ENCODE results near the gene UBE2E1.

UBE2E1 gene

GRCh38 chr3:23926246-23926645, 120.5 kb downstream of the UBE2E1 start:
- no peak overlapping the region for H3K4me3 Mint-ChIP-seq
- ATAC-seq (replicated peaks; ENCODE audit: extremely low read depth, poor library complexity, severe bottlenecking): no peak
- no peak overlapping the region for H3K27ac Mint-ChIP-seq (ENCODE audit: low read depth)
- H3K9me3 Mint-ChIP-seq: no peaks in the 10 kb centered on the region
- H3K36me3 Mint-ChIP-seq (ENCODE audit: insufficient read depth): peaks cover 12% of the 10 kb centered on the region
- no peaks in the 10 kb centered on the region for H3K27me3 Mint-ChIP-seq
- DNase-seq (ENCODE audit: low spot score in 2 of 2): no peak
- H3K4me1 Mint-ChIP-seq: no peaks in the 10 kb centered on the region

- no peaks in the 10 kb centered on the region for H3K27me3 Mint-ChIP-seq
These were observed 121.0 kb downstream of the UBE2E1 start for GRCh38 chr3:23926736-23927135.

GRCh38 chr3:23928524-23928923, 122.8 kb downstream of the UBE2E1 start:
- Mint-ChIP-seq H3K36me3 (ENCODE audit: insufficient read depth) (no peaks in the 10 kb centered on the region), H3K4me3 (no peak overlapping the region), H3K27me3 (no peaks in the 10 kb centered on the region), H3K4me1 (no peaks in the 10 kb centered on the region), H3K27ac (ENCODE audit: low read depth) (no peak overlapping the region), H3K9me3 (no peaks in the 10 kb centered on the region)
- ATAC-seq (replicated peaks; ENCODE audit: extremely low read depth, poor library complexity, severe bottlenecking): no peak
- no peak for DNase-seq (ENCODE audit: low spot score in 2 of 2)

More at GRCh38 chr3:23926736-23927135, 121.0 kb downstream of the UBE2E1 start:
- Mint-ChIP-seq H3K27ac (ENCODE audit: low read depth) (no peak overlapping the region), H3K36me3 (ENCODE audit: insufficient read depth) (peaks cover 7% of the 10 kb centered on the region), H3K4me1 (no peaks in the 10 kb centered on the region), H3K4me3 (no peak overlapping the region), H3K9me3 (no peaks in the 10 kb centered on the region)
- ATAC-seq (replicated peaks; ENCODE audit: extremely low read depth, poor library complexity, severe bottlenecking) (no peak), DNase-seq (ENCODE audit: low spot score in 2 of 2) (no peak)

GRCh38 chr3:23931597-23931996, 125.8 kb downstream of the UBE2E1 start:
- DNase-seq (ENCODE audit: low spot score in 2 of 2): no peak
- Mint-ChIP-seq H3K27ac (ENCODE audit: low read depth) (no peak overlapping the region), H3K36me3 (ENCODE audit: insufficient read depth) (no peaks in the 10 kb centered on the region), H3K4me3 (no peak overlapping the region), H3K9me3 (no peaks in the 10 kb centered on the region), H3K27me3 (peaks cover 2% of the 10 kb centered on the region), H3K4me1 (no peaks in the 10 kb centered on the region)
- ATAC-seq (replicated peaks; ENCODE audit: extremely low read depth, poor library complexity, severe bottlenecking): no peak

GRCh38 chr3:23932571-23932970, 126.8 kb downstream of the UBE2E1 start:
- Mint-ChIP-seq H3K27ac (ENCODE audit: low read depth) (no peak overlapping the region), H3K9me3 (no peaks in the 10 kb centered on the region), H3K4me1 (no peaks in the 10 kb centered on the region), H3K27me3 (peaks cover 11% of the 10 kb centered on the region), H3K36me3 (ENCODE audit: insufficient read depth) (no peaks in the 10 kb centered on the region), H3K4me3 (no peak overlapping the region)
- no peak for DNase-seq (ENCODE audit: low spot score in 2 of 2)
- no peak for ATAC-seq (replicated peaks; ENCODE audit: extremely low read depth, poor library complexity, severe bottlenecking)

- Mint-ChIP-seq H3K4me3 (no peak overlapping the region), H3K27me3 (peaks cover 11% of the 10 kb centered on the region), H3K9me3 (no peaks in the 10 kb centered on the region), H3K36me3 (ENCODE audit: insufficient read depth) (no peaks in the 10 kb centered on the region), H3K27ac (ENCODE audit: low read depth) (no peak overlapping the region), H3K4me1 (no peaks in the 10 kb centered on the region)
- no peak for ATAC-seq (replicated peaks; ENCODE audit: extremely low read depth, poor library complexity, severe bottlenecking)
- no peak for DNase-seq (ENCODE audit: low spot score in 2 of 2)
These were observed 128.5 kb downstream of the UBE2E1 start for GRCh38 chr3:23934253-23934652.

- H3K9me3 Mint-ChIP-seq: no peaks in the 10 kb centered on the region
- H3K4me1 Mint-ChIP-seq: no peaks in the 10 kb centered on the region
- DNase-seq (ENCODE audit: low spot score in 2 of 2) (no peak), ATAC-seq (replicated peaks; ENCODE audit: extremely low read depth, poor library complexity, severe bottlenecking) (no peak)
- no peak overlapping the region for H3K27ac Mint-ChIP-seq (ENCODE audit: low read depth)
- no peaks in the 10 kb centered on the region for H3K36me3 Mint-ChIP-seq (ENCODE audit: insufficient read depth)
- peaks cover 11% of the 10 kb centered on the region for H3K27me3 Mint-ChIP-seq
- no peak overlapping the region for H3K4me3 Mint-ChIP-seq
These were observed 131.5 kb downstream of the UBE2E1 start for GRCh38 chr3:23937296-23937695.

- Mint-ChIP-seq H3K27me3 (peaks cover 11% of the 10 kb centered on the region), H3K4me1 (peaks cover 1% of the 10 kb centered on the region), H3K36me3 (ENCODE audit: insufficient read depth) (no peaks in the 10 kb centered on the region), H3K4me3 (no peak overlapping the region), H3K27ac (ENCODE audit: low read depth) (no peak overlapping the region), H3K9me3 (no peaks in the 10 kb centered on the region)
- ATAC-seq (replicated peaks; ENCODE audit: extremely low read depth, poor library complexity, severe bottlenecking): no peak
- no peak for DNase-seq (ENCODE audit: low spot score in 2 of 2)
These were observed 132.9 kb downstream of the UBE2E1 start for GRCh38 chr3:23938688-23939087.

GRCh38 chr3:23940775-23941174, 135.0 kb downstream of the UBE2E1 start:
- ATAC-seq (replicated peaks; ENCODE audit: extremely low read depth, poor library complexity, severe bottlenecking): no peak
- no peak overlapping the region for H3K4me3 Mint-ChIP-seq
- no peaks in the 10 kb centered on the region for H3K9me3 Mint-ChIP-seq

More at GRCh38 chr3:23940775-23941174, 135.0 kb downstream of the UBE2E1 start:
- Mint-ChIP-seq H3K27ac (ENCODE audit: low read depth) (no peak overlapping the region), H3K36me3 (ENCODE audit: insufficient read depth) (peaks cover 13% of the 10 kb centered on the region), H3K27me3 (peaks cover 11% of the 10 kb centered on the region), H3K4me1 (peaks cover 13% of the 10 kb centered on the region)
- no peak for DNase-seq (ENCODE audit: low spot score in 2 of 2)
